ENCODE data around the gene MRTFB.
"Not testable (repeated sequence)": the region's sequence is repeated elsewhere in the genome, so short reads cannot be mapped to it uniquely, and the experiment has no call there.

MRTFB gene

GRCh38 chr16:14109077-14109775 is 38.1 kb downstream of the MRTFB start:
- DNase-seq = no peak

- DNase-seq = no peak
Measured at GRCh38 chr16:14109782-14110727, 38.9 kb downstream of the MRTFB start.

- DNase-seq = no peak
Measured at GRCh38 chr16:14110728-14111251, 39.7 kb downstream of the MRTFB start.

- no peak for DNase-seq
Measured at GRCh38 chr16:14111713-14112538, 40.8 kb downstream of the MRTFB start.

- DNase-seq = no peak
Measured at GRCh38 chr16:14112539-14112856, 41.4 kb downstream of the MRTFB start.

GRCh38 chr16:14113344-14113743 is 42.2 kb downstream of the MRTFB start:
- DNase-seq = no peak

- no peak for DNase-seq
Measured at GRCh38 chr16:14117051-14117450, 45.9 kb downstream of the MRTFB start.

- DNase-seq = no peak
Measured at GRCh38 chr16:14119799-14120198, 48.7 kb downstream of the MRTFB start.

- no peak for DNase-seq
Measured at GRCh38 chr16:14120335-14120734, 49.2 kb downstream of the MRTFB start.

GRCh38 chr16:14121142-14121541 is 50.0 kb downstream of the MRTFB start:
- DNase-seq = no peak

GRCh38 chr16:14121872-14122271 is 50.8 kb downstream of the MRTFB start:
- DNase-seq = no peak

GRCh38 chr16:14122430-14122829 is 51.3 kb downstream of the MRTFB start:
- not testable (repeated sequence) for DNase-seq

- DNase-seq = no peak
Measured at GRCh38 chr16:14125000-14125681, 54.0 kb downstream of the MRTFB start.

GRCh38 chr16:14125708-14126107 is 54.6 kb downstream of the MRTFB start:
- no peak for DNase-seq

- DNase-seq = no peak
Measured at GRCh38 chr16:14128097-14128496, 57.0 kb downstream of the MRTFB start.

- DNase-seq = no peak
Measured at GRCh38 chr16:14129502-14129901, 58.4 kb downstream of the MRTFB start.

GRCh38 chr16:14131774-14132695 is 60.9 kb downstream of the MRTFB start:
- no peak for DNase-seq

GRCh38 chr16:14132696-14133048 is 61.6 kb downstream of the MRTFB start:
- no peak for DNase-seq

GRCh38 chr16:14133907-14134306 is 62.8 kb downstream of the MRTFB start:
- DNase-seq = no peak

GRCh38 chr16:14135704-14136103 is 64.6 kb downstream of the MRTFB start:
- DNase-seq = no peak

GRCh38 chr16:14139872-14140271 is 68.8 kb downstream of the MRTFB start:
- DNase-seq = no peak
